Small intestine (tissue), 7 donors: Measurements from ENCODE around the gene SAE1. TPM values are rescaled to one million over a fixed set of nuclear protein-coding genes. Genes with fewer than 3 reads are reported as not detected.

ENCODE experiments used
- DNase-seq, 2 donors: peaks; one replicate each; pipeline versions ENCODE4 v3.0.0 to v3.0.0-alpha.2; 2013
- FAIRE-seq: peaks from 2 replicates; lab custom pipeline; 2012; peaks lifted over from hg19 to GRCh38; lab: Jason Lieb, UNC
- H3K27ac ChIP-seq, 3 donors: one replicate each; pipeline ENCODE4 v1.5.1; 2013; ENCODE audit warnings: low read length in 2 of 3, mild to moderate bottlenecking in 2 of 3, control low read depth in 1 of 3, inconsistent platforms in 1 of 3, low read depth in 1 of 3, moderate library complexity in 1 of 3
- H3K27me3 ChIP-seq, 3 donors: one replicate each; pipeline ENCODE4 v1.6.1; 2013; ENCODE audit warnings: low read length in 3 of 3, inconsistent platforms in 1 of 3; ENCODE audit not compliant: control insufficient read depth in 3 of 3, insufficient read depth in 3 of 3
- H3K36me3 ChIP-seq, 3 donors: one replicate each; pipeline ENCODE4 v1.6.1; 2013; ENCODE audit warnings: low read length in 3 of 3, inconsistent platforms in 1 of 3, low read depth in 1 of 3, mild to moderate bottlenecking in 1 of 3, moderate library complexity in 1 of 3; ENCODE audit not compliant: control insufficient read depth in 3 of 3, insufficient read depth in 2 of 3
- H3K4me1 ChIP-seq, 3 donors: one replicate each; pipeline ENCODE4 v1.6.1; 2013; ENCODE audit warnings: low read length in 2 of 3, inconsistent platforms in 1 of 3, low read depth in 1 of 3, mild to moderate bottlenecking in 1 of 3, moderate library complexity in 1 of 3; ENCODE audit not compliant: control insufficient read depth in 3 of 3, insufficient read depth in 2 of 3
- H3K4me3 ChIP-seq, 3 donors: one replicate each; pipeline ENCODE4 v1.5.1; 2013; ENCODE audit warnings: low read length in 3 of 3, control low read depth in 1 of 3, inconsistent platforms in 1 of 3, low read depth in 1 of 3, mild to moderate bottlenecking in 1 of 3, moderate library complexity in 1 of 3
- H3K9me3 ChIP-seq, 2 donors: one replicate each; pipeline ENCODE4 v1.6.1; 2013; ENCODE audit warnings: low read depth in 1 of 2, low read length in 1 of 2; ENCODE audit not compliant: control insufficient read depth in 2 of 2, insufficient read depth in 1 of 2
- WGBS, 3 donors: extraction: QIAGEN DNeasy Blood & Tissue Kit; methylation state at CpG; one replicate each; pipeline ENCODE4 v1.1.7; 2013; 5-methylcytosine and 5-hydroxymethylcytosine counted together
- polyA plus RNA-seq, 4 donors: library from polyadenylated mRNA; stranded (reverse) in 3 of 4; unstranded in 1 of 4; fragments of 200-250 nt in 3 of 4; fragments of 120-200 nt in 1 of 4; gene quantifications; one replicate each; pipeline versions ENCODE4 v1.2.1 to v1.2.3, GENCODE V29; 2013
- donor health status: healthy with polysubstance abuse.
- donor health status: control.
- donor health status: control.
- donor health status: Bipolar disorder and iron deficiency.
- donor health status: healthy.

Gene SAE1
- polyA plus RNA-seq, 4 donors: 28.6 to 77.5 (median 45.1) TPM

DNA sequence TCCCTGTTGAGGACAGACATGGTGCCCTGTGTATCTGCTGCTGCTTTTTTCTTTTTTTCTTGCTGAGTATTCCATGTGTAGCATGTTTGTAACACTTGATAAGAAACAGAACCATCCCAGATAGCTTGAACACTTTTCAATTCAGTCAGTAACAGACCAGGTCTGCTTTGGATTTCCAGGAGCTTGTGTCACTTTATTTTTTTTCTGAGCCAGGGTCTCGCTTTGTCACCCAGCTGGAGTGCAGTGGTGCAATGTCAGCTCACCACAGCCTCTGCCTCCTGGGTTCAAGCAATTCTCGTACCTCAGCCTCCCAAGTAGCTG lies 56.7 kb downstream of the SAE1 start:
- WGBS, 3 donors: 61 to 88% (median 87%) methylated on average over 2 of the region's 2 CpGs
- H3K36me3 ChIP-seq: peaks cover 0 to 56% (median 0%) of the 10 kb centered on the region in 3 donors
- H3K4me3 ChIP-seq: no peak overlapping the region
- FAIRE-seq (no peak), DNase-seq (no peak)
- H3K27ac ChIP-seq: peak overlapping the region in 2 of 3 donors; percentile 22 to 71
- no peaks in the 10 kb centered on the region for H3K9me3 ChIP-seq
- no peaks in the 10 kb centered on the region for H3K27me3 ChIP-seq
- peaks cover 0 to 39% (median 12%) of the 10 kb centered on the region in 3 donors for H3K4me1 ChIP-seq

DNA sequence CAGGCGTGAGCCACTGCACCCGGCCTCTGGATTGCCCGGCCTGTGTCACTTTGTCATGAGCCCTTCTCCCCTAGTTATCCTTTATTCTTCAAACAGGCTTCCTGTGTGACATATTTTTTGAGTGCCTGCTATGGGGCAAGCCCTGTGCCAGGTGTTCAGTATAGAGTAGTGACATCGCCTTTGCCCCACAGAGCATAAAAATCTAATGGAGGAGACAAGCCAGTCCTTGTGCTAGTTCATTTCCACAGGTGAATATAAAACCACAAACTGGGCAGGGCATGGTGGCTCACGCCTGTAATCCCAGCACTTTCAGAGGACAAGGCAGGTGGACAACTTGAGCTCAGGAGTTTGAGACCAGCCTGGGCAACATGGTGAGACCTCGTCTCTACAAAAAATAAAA lies 57.2 kb downstream of the SAE1 start:
- Histone ChIP-seq H3K4me3 (no peak overlapping the region), H3K27me3 (no peaks in the 10 kb centered on the region), H3K27ac (peak overlapping the region in 2 of 3 donors; percentile 43 to 85), H3K9me3 (no peaks in the 10 kb centered on the region), H3K36me3 (peaks cover 0 to 51% (median 0%) of the 10 kb centered on the region in 3 donors), H3K4me1 (peaks cover 0 to 39% (median 12%) of the 10 kb centered on the region in 3 donors)
- FAIRE-seq (no peak), DNase-seq (peak; percentile 36 to 42)
- 24 to 66% (median 43%) methylated on average over 6 of the region's 6 CpGs for WGBS, 3 donors

DNA sequence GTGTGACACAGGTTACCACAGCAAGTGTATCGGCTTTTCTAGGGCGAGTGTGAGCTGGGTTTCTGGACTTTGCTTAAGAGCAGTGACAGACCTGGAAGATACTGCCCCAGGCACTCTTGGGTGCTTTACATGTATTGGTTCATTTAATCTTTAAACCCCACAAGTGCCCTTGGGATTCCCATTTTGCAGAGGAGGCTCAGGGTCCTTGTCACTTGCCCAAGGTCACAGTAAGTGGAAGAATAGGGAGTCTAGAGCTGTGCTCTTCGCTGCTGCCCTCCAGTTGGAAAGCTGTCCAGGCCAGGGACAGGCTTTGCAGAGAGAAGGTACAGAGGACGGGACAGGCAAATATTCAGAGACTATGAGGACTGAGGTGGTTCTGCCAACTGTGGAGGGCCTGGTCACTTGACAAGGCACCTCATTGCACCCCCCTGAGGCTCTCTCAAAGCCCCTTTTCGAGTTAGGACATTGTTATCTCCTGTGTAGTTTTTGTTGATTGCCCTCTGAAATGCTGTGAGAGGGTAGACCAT lies 57.9 kb downstream of the SAE1 start:
- H3K4me1 ChIP-seq: peaks cover 0 to 39% (median 12%) of the 10 kb centered on the region in 3 donors
- H3K27ac ChIP-seq: peak overlapping the region in 2 of 3 donors; percentile 43 to 85
- FAIRE-seq: no peak
- H3K27me3 ChIP-seq: no peaks in the 10 kb centered on the region
- H3K9me3 ChIP-seq: no peaks in the 10 kb centered on the region
- 56 to 78% (median 62%) methylated on average over 5 of the region's 5 CpGs for WGBS, 3 donors
- H3K36me3 ChIP-seq: peaks cover 0 to 43% (median 0%) of the 10 kb centered on the region in 3 donors
- H3K4me3 ChIP-seq: no peak overlapping the region
- peak; percentile 25 to 46 for DNase-seq

DNA sequence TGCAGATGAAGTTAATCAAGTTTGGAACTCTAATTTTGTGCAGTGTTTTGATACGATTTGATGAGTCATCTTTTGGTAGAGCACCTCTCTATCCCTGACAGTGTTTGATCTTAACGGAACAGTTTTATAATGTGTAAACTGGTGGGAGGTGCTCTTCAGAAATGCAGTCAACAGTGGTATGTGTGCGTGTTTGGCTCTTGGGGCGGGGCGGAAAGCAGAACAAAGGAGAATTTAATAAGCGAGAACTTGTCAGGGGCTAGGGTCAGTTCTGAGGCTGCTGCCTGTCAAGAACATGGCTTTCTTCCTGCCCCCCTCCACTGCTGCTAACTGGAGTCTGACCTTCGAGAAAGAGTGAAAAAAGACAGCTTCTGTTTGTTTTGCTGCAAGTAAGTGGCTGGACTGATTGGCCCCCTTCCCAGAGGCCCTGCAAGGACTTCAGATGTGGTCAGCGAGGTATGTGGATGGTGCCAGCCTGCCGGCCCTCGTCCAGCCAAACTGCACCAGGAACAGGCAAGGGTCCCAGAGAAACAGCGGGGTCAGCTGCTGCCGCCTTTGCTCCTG lies 59.6 kb downstream of the SAE1 start:
- DNase-seq: peak; percentile 35 to 59
- Histone ChIP-seq H3K4me1 (peaks cover 0 to 39% (median 12%) of the 10 kb centered on the region in 3 donors), H3K4me3 (no peak overlapping the region), H3K9me3 (no peaks in the 10 kb centered on the region), H3K27me3 (no peaks in the 10 kb centered on the region), H3K36me3 (peaks cover 0 to 44% (median 0%) of the 10 kb centered on the region in 3 donors), H3K27ac (peak overlapping the region in 2 of 3 donors; percentile 12 to 85)
- 19 to 27% (median 23%) methylated on average over 12 of the region's 12 CpGs for WGBS, 3 donors
- no peak for FAIRE-seq

DNA sequence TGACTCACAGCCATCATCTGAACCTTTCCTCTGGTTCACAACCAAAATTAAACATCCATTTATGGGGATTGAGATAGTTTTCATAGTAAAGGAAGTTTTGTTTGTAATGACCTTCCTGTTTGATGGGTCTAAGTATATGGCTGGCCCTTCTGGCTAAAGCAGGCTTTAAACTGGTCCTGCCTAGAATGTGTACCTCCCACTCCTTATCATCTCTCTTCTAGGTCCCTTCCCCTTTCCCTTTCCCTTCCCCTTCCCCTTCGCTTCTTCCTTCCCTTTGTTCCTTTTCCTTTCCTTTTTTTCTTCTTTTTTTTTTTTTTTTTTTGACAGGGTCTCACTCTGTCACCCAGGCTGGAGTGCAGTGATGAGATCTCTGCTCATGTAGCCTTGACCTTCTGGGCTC lies 64.8 kb downstream of the SAE1 start:
- no peak for DNase-seq
- no peaks in the 10 kb centered on the region for H3K27me3 ChIP-seq
- peaks cover 0 to 4% (median 1%) of the 10 kb centered on the region in 3 donors for H3K4me1 ChIP-seq
- no peaks in the 10 kb centered on the region for H3K9me3 ChIP-seq
- WGBS, 3 donors: 81 to 93% (median 82%) methylated on average over 1 of the region's 1 CpG
- no peak for FAIRE-seq
- no peak overlapping the region for H3K4me3 ChIP-seq
- peaks cover 4 to 42% (median 8%) of the 10 kb centered on the region in 3 donors for H3K36me3 ChIP-seq
- no peak overlapping the region for H3K27ac ChIP-seq

DNA sequence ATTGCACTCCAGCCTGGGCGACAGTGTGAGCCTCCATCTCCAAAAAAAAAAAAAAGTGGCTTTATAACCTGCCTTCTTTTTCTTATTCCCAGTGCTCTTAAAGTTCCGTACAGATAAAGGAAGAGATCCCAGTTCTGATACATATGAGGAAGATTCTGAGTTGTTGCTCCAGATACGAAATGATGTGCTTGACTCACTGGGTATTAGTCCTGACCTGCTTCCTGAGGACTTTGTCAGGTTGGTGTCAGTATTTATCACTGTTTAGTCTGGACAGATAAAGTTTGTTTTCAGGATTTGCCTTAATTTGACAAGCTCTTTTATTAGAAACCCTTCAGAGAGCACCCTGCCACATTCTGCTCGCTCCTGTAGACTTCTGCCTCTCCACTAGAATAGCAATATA lies 66.5 kb downstream of the SAE1 start:
- Histone ChIP-seq H3K4me1 (peaks cover 0 to 4% (median 0%) of the 10 kb centered on the region in 3 donors), H3K9me3 (no peaks in the 10 kb centered on the region), H3K27ac (no peak overlapping the region), H3K4me3 (no peak overlapping the region), H3K36me3 (peaks cover 4 to 47% (median 8%) of the 10 kb centered on the region in 3 donors), H3K27me3 (no peaks in the 10 kb centered on the region)
- FAIRE-seq: no peak
- WGBS, 3 donors: 95% methylated on average over 4 of the region's 4 CpGs
- DNase-seq: no peak

DNA sequence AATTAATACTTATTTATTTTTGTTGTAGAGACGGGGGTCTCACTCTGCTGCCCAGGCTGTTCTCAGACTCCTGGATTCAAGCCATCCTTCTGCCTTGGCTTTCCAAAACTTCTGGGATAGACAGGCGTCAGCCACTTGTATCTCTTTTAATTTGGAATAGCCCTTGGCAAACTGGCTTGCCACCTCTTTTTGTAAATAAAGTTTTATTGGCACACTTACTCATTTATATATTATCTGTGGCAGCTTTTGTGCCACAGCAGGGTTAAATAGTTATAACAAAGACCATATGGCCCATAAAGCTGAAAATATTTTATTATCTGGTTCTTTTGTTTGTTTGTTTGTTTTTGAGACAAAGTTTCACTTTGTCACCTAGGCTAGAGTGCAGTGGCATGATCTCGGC lies 69.9 kb downstream of the SAE1 start:
- H3K9me3 ChIP-seq: no peaks in the 10 kb centered on the region
- peaks cover 0 to 19% (median 0%) of the 10 kb centered on the region in 3 donors for H3K4me1 ChIP-seq
- 83 to 95% (median 93%) methylated on average over 3 of the region's 3 CpGs for WGBS, 3 donors
- no peak for FAIRE-seq
- no peak overlapping the region for H3K27ac ChIP-seq
- no peak overlapping the region for H3K4me3 ChIP-seq
- H3K36me3 ChIP-seq: peaks cover 4 to 60% (median 11%) of the 10 kb centered on the region in 3 donors
- no peaks in the 10 kb centered on the region for H3K27me3 ChIP-seq
- DNase-seq: no peak

DNA sequence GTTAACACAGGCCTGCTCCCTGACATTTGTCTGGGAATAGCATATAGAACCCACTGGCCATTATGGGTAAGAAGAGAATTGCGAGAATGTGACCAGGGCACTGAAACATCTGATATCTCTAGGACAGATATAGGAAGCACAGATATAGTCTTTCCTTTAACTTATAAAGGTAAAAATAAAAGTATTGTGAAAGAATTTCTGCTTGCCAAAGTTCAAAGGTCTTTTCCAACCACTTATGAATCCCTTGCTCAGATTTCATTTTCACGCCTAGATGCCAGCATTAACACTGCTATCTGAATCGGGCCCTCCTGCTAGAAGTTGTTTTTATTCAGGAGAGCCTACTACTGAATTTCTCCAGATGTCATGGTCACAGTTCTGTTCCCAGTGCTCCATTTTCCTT lies 72.6 kb downstream of the SAE1 start:
- Histone ChIP-seq H3K4me1 (peaks cover 0 to 19% (median 0%) of the 10 kb centered on the region in 3 donors), H3K36me3 (peaks cover 6 to 78% (median 13%) of the 10 kb centered on the region in 3 donors), H3K27ac (peak overlapping the region in 2 of 3 donors; percentile 8 to 13), H3K27me3 (no peaks in the 10 kb centered on the region), H3K4me3 (no peak overlapping the region), H3K9me3 (no peaks in the 10 kb centered on the region)
- WGBS, 3 donors: 34 to 65% (median 41%) methylated on average over 3 of the region's 3 CpGs
- FAIRE-seq: no peak
- DNase-seq: peak in 1 of 2 donors; percentile 37
